ENCODE results near the gene NTRK3.

- TF ChIP-seq CTCF (IDR thresholded peaks at IDR 0.05; ENCODE audit: low read depth, low read length) (no peak), EZH2phosphoT487 (IDR thresholded peaks at IDR 0.05; ENCODE audit: low read depth) (no peak)
Observed at GRCh38 chr15:88127432-88127790, 129.1 kb downstream of the NTRK3 start.
